ENCODE data around the gene ATG2B.

Gene ATG2B

GRCh38 chr14:96398921-96399320 is 35.8 kb upstream of the ATG2B start:
- TF ChIP-seq CTCF (conservative IDR thresholded peaks at IDR 0.05; ENCODE audit: low read length) (no peak), EZH2phosphoT487 (IDR thresholded peaks at IDR 0.05; ENCODE audit: borderline replicate concordance) (no peak)

GRCh38 chr14:96398432-96398831 is 35.3 kb upstream of the ATG2B start:
- no peaks in the 10 kb centered on the region for H3K36me3 ChIP-seq (ENCODE audit: insufficient read depth, low read length)
- H3K27me3 ChIP-seq (ENCODE audit: insufficient read depth, low read length, poor library complexity, severe bottlenecking): no peaks in the 10 kb centered on the region
- H3K9ac ChIP-seq (ENCODE audit: low read depth, low read length, poor library complexity, severe bottlenecking): no peak overlapping the region
- H3F3A ChIP-seq (ENCODE audit: low read depth): no peaks in the 10 kb centered on the region
- no peaks in the 10 kb centered on the region for H3K4me1 ChIP-seq (ENCODE audit: insufficient read depth, low read length, poor library complexity, severe bottlenecking)
- TF ChIP-seq CTCF (conservative IDR thresholded peaks at IDR 0.05; ENCODE audit: low read length) (no peak), EZH2phosphoT487 (IDR thresholded peaks at IDR 0.05; ENCODE audit: borderline replicate concordance) (no peak)
- H3K9me3 ChIP-seq (ENCODE audit: insufficient read depth, low read depth, low read length): no peaks in the 10 kb centered on the region
- no peak overlapping the region for H3K4me2 ChIP-seq (ENCODE audit: low read depth, low read length, poor library complexity, severe bottlenecking)
- H3K9me2 ChIP-seq (replicated peaks; ENCODE audit: low read depth, low read length): no peaks in the 10 kb centered on the region
- H2AFZ ChIP-seq (ENCODE audit: low read length): no peak overlapping the region
- no peak overlapping the region for H3K4me3 ChIP-seq (ENCODE audit: low read length, poor library complexity, severe bottlenecking)
- H4K20me1 ChIP-seq (ENCODE audit: insufficient read depth, low read length, poor library complexity, severe bottlenecking): no peaks in the 10 kb centered on the region
- H3K79me2 ChIP-seq (ENCODE audit: insufficient read depth, low read length): no peaks in the 10 kb centered on the region

More at GRCh38 chr14:96398921-96399320, 35.8 kb upstream of the ATG2B start:
- H3K9me2 ChIP-seq (replicated peaks; ENCODE audit: low read depth, low read length): no peaks in the 10 kb centered on the region
- H3K4me2 ChIP-seq (ENCODE audit: low read depth, low read length, poor library complexity, severe bottlenecking): no peak overlapping the region
- no peaks in the 10 kb centered on the region for H3K27me3 ChIP-seq (ENCODE audit: insufficient read depth, low read length, poor library complexity, severe bottlenecking)
- H2AFZ ChIP-seq (ENCODE audit: low read length): no peak overlapping the region
- no peaks in the 10 kb centered on the region for H3F3A ChIP-seq (ENCODE audit: low read depth)
- no peaks in the 10 kb centered on the region for H4K20me1 ChIP-seq (ENCODE audit: insufficient read depth, low read length, poor library complexity, severe bottlenecking)
- H3K4me3 ChIP-seq (ENCODE audit: low read length, poor library complexity, severe bottlenecking): no peak overlapping the region
- H3K4me1 ChIP-seq (ENCODE audit: insufficient read depth, low read length, poor library complexity, severe bottlenecking): no peaks in the 10 kb centered on the region
- H3K36me3 ChIP-seq (ENCODE audit: insufficient read depth, low read length): no peaks in the 10 kb centered on the region
- H3K9me3 ChIP-seq (ENCODE audit: insufficient read depth, low read depth, low read length): no peaks in the 10 kb centered on the region
- no peaks in the 10 kb centered on the region for H3K79me2 ChIP-seq (ENCODE audit: insufficient read depth, low read length)
- no peak overlapping the region for H3K9ac ChIP-seq (ENCODE audit: low read depth, low read length, poor library complexity, severe bottlenecking)

GRCh38 chr14:96394047-96394815 is 31.1 kb upstream of the ATG2B start:
- Histone ChIP-seq H2AFZ (ENCODE audit: low read length) (no peak overlapping the region), H3K4me2 (ENCODE audit: low read depth, low read length, poor library complexity, severe bottlenecking) (no peak overlapping the region), H3K9ac (ENCODE audit: low read depth, low read length, poor library complexity, severe bottlenecking) (no peak overlapping the region), H3K36me3 (ENCODE audit: insufficient read depth, low read length) (no peaks in the 10 kb centered on the region), H3K4me3 (ENCODE audit: low read length, poor library complexity, severe bottlenecking) (no peak overlapping the region), H3K9me3 (ENCODE audit: insufficient read depth, low read depth, low read length) (no peaks in the 10 kb centered on the region), H3F3A (ENCODE audit: low read depth) (no peaks in the 10 kb centered on the region), H3K79me2 (ENCODE audit: insufficient read depth, low read length) (no peaks in the 10 kb centered on the region), H3K27me3 (ENCODE audit: insufficient read depth, low read length, poor library complexity, severe bottlenecking) (no peaks in the 10 kb centered on the region), H3K9me2 (replicated peaks; ENCODE audit: low read depth, low read length) (no peaks in the 10 kb centered on the region), H4K20me1 (ENCODE audit: insufficient read depth, low read length, poor library complexity, severe bottlenecking) (no peaks in the 10 kb centered on the region), H3K4me1 (ENCODE audit: insufficient read depth, low read length, poor library complexity, severe bottlenecking) (peaks cover 4% of the 10 kb centered on the region)
- no peak for TF ChIP-seq CTCF (conservative IDR thresholded peaks at IDR 0.05; ENCODE audit: low read length)
- TF ChIP-seq EZH2phosphoT487 (IDR thresholded peaks at IDR 0.05; ENCODE audit: borderline replicate concordance): no peak

All from Loucy (cell line).